ENCODE data around the gene KNL1.
"Not testable (repeated sequence)": the region's sequence is repeated elsewhere in the genome, so short reads cannot be mapped to it uniquely, and the experiment has no call there.

The KNL1 gene, protein sequence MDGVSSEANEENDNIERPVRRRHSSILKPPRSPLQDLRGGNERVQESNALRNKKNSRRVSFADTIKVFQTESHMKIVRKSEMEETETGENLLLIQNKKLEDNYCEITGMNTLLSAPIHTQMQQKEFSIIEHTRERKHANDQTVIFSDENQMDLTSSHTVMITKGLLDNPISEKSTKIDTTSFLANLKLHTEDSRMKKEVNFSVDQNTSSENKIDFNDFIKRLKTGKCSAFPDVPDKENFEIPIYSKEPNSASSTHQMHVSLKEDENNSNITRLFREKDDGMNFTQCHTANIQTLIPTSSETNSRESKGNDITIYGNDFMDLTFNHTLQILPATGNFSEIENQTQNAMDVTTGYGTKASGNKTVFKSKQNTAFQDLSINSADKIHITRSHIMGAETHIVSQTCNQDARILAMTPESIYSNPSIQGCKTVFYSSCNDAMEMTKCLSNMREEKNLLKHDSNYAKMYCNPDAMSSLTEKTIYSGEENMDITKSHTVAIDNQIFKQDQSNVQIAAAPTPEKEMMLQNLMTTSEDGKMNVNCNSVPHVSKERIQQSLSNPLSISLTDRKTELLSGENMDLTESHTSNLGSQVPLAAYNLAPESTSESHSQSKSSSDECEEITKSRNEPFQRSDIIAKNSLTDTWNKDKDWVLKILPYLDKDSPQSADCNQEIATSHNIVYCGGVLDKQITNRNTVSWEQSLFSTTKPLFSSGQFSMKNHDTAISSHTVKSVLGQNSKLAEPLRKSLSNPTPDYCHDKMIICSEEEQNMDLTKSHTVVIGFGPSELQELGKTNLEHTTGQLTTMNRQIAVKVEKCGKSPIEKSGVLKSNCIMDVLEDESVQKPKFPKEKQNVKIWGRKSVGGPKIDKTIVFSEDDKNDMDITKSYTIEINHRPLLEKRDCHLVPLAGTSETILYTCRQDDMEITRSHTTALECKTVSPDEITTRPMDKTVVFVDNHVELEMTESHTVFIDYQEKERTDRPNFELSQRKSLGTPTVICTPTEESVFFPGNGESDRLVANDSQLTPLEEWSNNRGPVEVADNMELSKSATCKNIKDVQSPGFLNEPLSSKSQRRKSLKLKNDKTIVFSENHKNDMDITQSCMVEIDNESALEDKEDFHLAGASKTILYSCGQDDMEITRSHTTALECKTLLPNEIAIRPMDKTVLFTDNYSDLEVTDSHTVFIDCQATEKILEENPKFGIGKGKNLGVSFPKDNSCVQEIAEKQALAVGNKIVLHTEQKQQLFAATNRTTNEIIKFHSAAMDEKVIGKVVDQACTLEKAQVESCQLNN (N-terminal part only)

DNA sequence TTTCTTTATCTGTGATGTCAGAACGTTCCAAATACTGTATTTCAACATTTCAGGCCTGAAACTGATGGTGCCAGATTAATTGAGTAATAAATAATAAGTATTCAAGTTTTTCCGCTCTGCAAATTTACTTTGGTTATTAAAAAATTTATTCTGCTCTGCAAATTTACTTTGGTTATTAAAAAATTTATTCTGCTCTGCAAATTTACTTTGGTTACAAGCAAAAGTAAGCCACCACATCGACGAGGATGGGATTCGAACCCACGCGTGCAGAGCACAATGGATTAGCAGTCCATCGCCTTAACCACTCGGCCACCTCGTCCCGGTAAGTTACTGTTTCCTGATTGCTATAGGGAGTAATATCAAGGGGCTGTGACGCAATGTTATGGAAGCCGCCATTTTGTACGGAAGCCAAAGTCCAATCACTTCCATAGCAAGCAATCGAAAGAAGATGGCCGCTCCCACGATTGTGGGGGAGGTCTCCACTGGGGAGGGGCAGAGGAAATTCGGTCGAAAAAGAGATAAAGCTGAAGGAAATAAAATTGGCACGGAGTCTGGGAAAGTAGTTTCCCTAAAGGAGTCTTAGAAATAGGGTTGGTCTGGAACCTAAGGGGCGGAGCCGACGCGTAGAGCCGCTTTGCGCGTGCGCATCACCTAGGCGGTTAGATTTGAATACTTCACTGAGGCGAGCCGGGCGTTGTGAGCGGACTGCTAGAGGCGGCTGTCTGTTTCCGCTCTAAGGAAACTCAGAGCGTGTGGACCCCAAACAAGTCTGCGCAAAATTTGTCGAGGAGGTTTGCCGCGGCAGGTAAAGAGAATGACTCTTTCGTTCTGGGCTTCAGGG, at the start of gene KNL1:
Gene KNL1 (plus strand): TSS at position 662 of the 841 bp plus-strand sequence. CDS start 8,683 bp downstream, outside the sequence.
- peak; percentile 97 for FAIRE-seq
- DNase-seq (ENCODE audit: insufficient read length, low spot score), result peak; percentile 48

DNA sequence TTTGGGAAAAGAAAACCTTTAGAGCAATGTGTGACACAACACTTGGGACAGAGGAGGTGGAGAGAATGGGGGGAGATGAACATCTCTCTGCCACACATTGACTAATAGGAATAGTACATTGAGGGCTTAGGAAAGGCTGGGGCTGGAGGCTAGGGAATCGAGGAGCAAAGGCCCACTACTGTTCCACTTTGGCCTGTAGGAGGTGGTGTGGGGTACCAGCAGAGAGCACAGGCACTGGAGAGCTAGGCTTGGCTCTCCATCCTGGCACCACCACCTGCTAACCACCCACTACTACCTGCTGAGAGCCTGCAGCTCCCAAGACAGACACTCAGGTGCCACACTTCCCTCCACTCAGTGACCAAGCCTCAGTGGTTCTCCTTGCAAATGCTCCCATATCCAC, 48.6 kb upstream of the KNL1 start:
- FAIRE-seq (no peak), DNase-seq (ENCODE audit: insufficient read length, low spot score) (no peak)

DNA sequence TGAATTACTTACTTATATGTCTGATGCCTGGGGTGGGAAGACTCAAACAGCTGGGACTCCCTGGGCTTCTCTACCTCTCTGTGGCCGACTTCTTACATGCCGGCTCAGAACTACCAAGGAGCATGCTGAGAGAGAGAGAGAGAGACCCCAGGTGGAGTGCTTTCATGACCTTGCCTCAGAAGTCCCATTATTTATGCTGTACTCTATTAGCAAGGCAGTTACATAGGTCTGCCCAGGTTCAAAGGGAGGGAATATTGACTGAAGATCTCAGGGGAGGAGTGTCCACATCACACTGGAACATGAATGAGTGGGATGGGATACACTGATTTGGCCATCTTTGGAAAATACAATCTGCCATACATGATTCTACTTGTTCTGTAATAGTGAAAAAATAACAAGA, 45.4 kb upstream of the KNL1 start:
- DNase-seq (ENCODE audit: insufficient read length, low spot score), result no peak

DNA sequence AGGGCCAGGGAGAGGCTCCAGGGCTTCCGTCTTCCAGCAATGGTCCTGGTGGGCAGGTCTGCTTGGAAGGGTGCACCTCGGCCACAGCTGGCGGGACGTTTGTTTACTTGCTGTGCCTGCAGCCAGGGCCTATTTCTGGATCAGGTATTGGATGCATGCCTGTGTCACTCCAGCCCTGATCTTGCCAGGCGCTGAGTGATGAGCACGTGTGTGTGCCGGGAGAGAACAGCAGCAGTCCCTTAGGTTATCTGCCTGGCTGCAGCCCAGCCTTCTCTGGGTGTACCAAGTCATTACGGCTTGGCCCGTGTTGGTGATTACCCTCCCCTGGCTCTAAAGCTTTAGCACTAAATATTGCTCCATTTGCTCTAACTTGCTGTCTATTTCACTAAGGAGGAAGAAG, 44.2 kb upstream of the KNL1 start:
- FAIRE-seq (no peak), DNase-seq (ENCODE audit: insufficient read length, low spot score) (no peak)

More for the DNA sequence above, 45.4 kb upstream of the KNL1 start:
- no peak for FAIRE-seq

DNA sequence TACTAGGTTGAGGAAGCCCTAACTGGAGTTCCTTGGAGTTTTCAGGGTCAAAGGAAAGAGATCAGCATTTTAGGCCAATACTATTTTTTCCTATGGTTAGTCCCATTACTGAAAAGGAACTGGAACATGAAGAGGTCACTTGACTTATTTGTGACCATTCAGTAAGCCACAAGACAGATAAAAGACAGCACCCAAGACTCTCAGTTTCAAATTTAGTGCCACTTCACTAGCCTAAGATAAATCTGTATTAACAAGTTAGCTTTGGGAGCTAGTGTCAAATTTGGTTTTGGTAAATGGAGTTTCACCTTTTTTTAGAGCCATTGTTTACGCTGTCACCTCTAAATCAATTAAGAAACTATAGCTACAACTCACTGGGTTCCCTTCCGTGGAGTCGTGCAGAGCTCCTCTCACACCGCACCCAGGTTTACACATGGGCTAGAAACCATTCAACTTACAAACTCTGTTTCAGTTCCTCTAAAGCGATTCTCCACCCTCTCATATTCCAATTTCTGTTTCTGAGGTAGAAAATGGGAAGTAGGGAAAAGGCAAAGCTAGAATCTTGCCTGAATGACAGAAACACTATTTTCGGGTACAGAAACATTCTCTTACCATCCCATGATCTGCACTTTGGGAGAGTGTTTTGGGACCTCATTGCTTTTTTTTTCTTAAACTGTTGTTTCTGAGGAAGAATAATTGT, 43.6 kb upstream of the KNL1 start:
- peak; percentile 96 for FAIRE-seq
- DNase-seq (ENCODE audit: insufficient read length, low spot score), result no peak

- DNase-seq (ENCODE audit: insufficient read length, low spot score) (no peak), FAIRE-seq (peak; percentile 42)
Observed at GRCh38 chr15:40554161-40554525, 39.9 kb upstream of the KNL1 start.

GRCh38 chr15:40555876-40556275, 38.2 kb upstream of the KNL1 start:
- FAIRE-seq (peak; percentile 4), DNase-seq (ENCODE audit: insufficient read length, low spot score) (no peak)

GRCh38 chr15:40558952-40559742, 34.9 kb upstream of the KNL1 start:
- peak; percentile 82 for FAIRE-seq

GRCh38 chr15:40562691-40563090, 31.4 kb upstream of the KNL1 start:
- FAIRE-seq (no peak), DNase-seq (ENCODE audit: insufficient read length, low spot score) (no peak)

More at GRCh38 chr15:40558952-40559742, 34.9 kb upstream of the KNL1 start:
- DNase-seq (ENCODE audit: insufficient read length, low spot score), result no peak

DNA sequence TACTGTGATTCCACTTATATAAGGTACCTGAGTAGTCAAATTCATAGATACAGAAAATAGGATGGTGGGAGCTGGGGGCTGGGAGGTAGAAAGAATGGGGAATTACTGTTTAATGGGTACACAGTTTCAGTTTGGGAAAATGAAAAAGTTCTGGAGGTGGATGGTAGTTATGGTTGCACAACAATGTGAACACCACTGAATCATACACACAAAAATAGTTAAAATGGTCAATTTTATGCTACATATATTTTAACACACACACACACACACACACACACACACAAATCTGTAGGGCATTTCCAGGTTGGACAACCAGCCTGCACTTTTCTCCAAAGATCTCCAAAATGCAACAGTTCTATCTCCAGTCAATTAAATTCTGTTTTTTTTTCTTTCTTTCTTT, 30.6 kb upstream of the KNL1 start:
- DNase-seq (ENCODE audit: insufficient read length, low spot score), result no peak
- FAIRE-seq, result no peak

GRCh38 chr15:40564591-40565332, 29.3 kb upstream of the KNL1 start, which contains the start of gene CCDC32:
Gene CCDC32, minus strand, starts transcription at chr15:40565042. Its CDS starts 2,027 bp downstream, at chr15:40563015.
- peak; percentile 98 for FAIRE-seq
- DNase-seq (ENCODE audit: insufficient read length, low spot score), result peak; percentile 88

DNA sequence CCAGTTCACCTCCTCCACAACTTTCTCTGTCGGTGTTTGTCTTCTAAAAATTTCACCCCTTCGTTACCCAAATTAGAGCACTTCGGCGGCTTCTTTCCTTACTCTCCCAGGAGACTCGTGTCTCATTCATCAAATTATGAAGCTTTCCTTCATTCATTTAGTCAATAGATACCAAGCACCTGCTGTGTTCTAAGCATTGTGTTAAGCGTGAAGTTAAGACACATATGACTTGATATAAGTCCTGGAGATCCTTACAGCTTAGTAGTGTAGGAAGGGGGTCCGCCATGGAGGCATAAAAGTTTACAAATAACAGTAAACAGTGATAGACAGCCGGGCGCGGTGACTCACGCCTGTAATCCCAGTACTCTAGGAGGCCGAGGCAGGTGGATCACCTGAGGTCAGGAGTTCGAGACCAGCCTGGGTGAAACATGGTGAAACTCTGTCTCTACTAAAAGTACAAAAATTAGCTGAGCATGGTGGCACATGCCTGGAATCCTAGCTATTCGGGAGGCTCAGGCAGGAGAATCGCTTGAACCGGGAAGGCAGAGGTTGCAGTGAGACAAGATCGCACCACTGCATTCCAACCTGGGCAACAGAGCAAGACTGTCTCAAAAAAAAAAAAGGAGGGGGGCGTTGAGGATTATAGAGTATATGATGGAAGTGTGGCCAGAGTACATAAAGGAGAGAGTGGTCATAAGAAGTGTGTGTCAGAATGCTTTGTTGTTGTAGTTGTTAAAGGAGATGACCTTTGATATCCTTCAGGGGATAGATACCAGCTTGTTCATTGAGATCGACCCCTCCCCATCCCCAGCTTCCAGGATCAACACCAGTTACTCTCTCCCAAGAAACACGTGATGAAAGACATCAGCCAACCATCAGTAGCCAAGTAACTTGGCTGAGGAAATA, 28.5 kb upstream of the KNL1 start:
- DNase-seq (ENCODE audit: insufficient read length, low spot score), result no peak
- FAIRE-seq, result no peak

- no peak for FAIRE-seq
Observed at GRCh38 chr15:40567111-40567510, 26.9 kb upstream of the KNL1 start.

DNA sequence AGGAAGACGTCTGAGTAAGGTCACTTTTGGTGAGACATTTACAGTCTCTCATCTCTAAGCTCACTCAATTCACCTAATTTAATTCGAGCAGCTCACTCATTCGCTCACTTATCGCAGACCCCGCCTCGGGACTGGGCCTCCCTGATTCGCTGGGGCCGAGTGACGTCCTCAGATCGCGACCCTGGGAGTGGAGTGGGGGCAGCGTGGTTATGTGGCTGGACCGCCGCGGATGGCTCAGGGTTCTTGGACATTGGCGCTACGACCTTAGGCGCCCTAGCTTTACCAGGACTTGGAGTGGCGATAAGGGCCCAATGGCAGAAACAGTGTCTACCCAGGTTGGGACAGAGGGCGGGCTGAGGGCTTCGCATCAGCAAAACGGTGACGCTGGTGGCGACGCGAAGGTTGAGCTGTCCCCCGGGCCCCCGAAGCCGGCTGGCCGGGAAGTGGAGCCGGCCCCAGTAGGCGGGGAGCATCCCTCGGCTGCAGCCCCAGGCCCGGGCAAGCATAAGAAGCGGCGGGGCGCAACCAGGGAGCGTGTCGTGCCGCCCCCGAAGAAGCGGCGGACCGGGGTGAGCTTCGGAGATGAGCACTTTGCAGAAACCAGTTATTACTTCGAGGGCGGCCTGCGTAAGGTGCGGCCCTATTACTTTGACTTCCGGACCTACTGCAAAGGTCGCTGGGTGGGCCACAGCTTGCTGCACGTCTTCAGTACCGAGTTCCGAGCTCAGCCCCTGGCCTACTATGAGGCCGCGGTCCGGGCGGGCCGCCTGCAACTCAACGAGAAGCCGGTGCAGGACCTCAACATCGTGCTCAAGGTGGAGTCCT, 24.7 kb upstream of the KNL1 start, which contains the start of gene RPUSD2:
Gene RPUSD2 (plus strand): TSS at position 171 of the 825 bp plus-strand sequence. CDS start 39 bp downstream, at position 210.
- FAIRE-seq (peak; percentile 96), DNase-seq (ENCODE audit: insufficient read length, low spot score) (peak; percentile 84)

More at GRCh38 chr15:40567111-40567510, 26.9 kb upstream of the KNL1 start:
- DNase-seq (ENCODE audit: insufficient read length, low spot score), result no peak

DNA sequence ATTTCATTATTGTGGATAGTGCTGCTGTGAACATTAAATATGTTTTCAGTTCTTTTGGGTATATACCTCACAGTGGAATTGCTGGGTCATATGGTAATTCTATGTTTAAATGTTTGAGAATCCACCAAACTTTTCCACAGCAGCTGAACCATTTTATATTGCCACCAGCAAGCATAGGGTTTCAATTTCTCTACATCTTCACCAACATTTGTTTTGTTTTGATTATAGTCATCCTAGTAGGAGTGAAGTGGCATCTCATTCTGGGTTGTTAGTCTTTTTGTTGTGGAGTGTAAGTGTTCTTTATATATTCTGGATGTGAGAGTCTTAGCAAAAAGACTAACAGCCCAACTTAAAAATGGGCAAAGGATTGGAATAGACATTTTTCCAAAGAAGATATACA, 18.9 kb upstream of the KNL1 start:
- FAIRE-seq (no peak), DNase-seq (ENCODE audit: insufficient read length, low spot score) (no peak)

DNA sequence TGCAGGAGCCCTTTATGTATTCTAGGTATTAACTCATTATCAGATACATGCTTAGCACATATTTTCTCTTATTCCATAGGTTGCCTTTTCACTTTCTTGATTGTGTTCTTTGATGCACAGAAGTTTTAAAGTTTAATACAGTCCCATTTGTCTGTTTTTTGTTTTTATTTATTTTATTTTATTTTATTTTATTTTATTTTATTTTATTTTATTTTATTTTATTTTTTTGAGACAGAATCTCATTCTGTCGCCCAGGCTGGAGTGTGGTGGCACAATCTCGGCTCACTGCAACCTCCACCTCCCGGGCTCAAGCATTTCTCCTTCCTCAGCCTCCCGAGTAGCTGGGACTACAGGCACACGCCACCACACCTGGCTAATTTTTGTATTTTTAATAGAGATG, 17.1 kb upstream of the KNL1 start:
- not testable (repeated sequence) for DNase-seq (ENCODE audit: insufficient read length, low spot score); FAIRE-seq

All from GM19239 (cell line).